Prostate gland (tissue), 2 donors: ENCODE data around the gene ATG7.

Experiments used
- POLR2A ChIP-seq: fragments of 450-650 bp; IDR thresholded peaks from one replicate; pipeline ENCODE4 v1.6.1; 2016; ENCODE audit warnings: antibody characterized with exemption, mild to moderate bottlenecking
- POLR2AphosphoS5 ChIP-seq: sonication (generic); formaldehyde crosslinking; IDR thresholded peaks from one replicate; pipeline ENCODE4 v1.6.1; 2017; ENCODE audit warnings: antibody characterized with exemption
- TF ChIP-seq, protein P1 (sequence below), 4 experiments: fragments of 200-600 bp in 2 of 4; fragments of 450-650 bp in 2 of 4; sonication (generic) in 2 of 4; IDR thresholded peaks; 1 replicate in 3 of 4; 2 replicates in 1 of 4; pipeline ENCODE4 v1.5.1; 2016 to 2019; ENCODE audit warnings: antibody characterized with exemption in 4 of 4, mild to moderate bottlenecking in 2 of 4, moderate library complexity in 2 of 4

DNA sequence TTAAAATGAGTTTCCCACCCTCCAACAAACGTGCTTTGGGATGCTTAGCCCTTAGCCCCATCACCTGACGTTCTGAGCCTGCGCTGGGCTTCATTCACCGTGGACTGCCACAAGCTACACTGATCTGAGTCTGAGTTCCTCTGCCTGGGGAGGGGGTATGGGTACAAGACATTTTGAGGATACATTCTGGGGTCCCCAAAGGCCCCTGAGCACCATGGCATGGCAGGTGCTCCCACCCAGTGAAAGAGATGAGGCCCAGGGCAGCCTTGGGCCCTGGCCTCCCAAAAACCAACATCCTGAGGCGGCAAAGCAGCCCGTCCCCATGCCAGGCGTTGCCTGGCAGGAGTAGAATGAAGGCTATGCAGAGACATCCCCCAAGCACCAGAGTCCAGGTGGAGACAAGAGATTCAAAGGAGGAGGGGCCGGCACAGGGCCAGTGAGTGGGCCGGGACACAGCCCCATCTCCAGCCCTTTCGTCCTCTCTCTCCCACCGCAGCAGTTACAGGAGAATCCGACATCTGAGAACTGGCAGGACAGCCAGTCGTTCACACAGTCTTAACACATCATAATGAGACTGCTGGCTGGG lies 297.1 kb downstream of the ATG7 start:
- TF ChIP-seq, protein P1, sequence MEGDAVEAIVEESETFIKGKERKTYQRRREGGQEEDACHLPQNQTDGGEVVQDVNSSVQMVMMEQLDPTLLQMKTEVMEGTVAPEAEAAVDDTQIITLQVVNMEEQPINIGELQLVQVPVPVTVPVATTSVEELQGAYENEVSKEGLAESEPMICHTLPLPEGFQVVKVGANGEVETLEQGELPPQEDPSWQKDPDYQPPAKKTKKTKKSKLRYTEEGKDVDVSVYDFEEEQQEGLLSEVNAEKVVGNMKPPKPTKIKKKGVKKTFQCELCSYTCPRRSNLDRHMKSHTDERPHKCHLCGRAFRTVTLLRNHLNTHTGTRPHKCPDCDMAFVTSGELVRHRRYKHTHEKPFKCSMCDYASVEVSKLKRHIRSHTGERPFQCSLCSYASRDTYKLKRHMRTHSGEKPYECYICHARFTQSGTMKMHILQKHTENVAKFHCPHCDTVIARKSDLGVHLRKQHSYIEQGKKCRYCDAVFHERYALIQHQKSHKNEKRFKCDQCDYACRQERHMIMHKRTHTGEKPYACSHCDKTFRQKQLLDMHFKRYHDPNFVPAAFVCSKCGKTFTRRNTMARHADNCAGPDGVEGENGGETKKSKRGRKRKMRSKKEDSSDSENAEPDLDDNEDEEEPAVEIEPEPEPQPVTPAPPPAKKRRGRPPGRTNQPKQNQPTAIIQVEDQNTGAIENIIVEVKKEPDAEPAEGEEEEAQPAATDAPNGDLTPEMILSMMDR (IDR thresholded peaks at IDR 0.05): no peak
- TF ChIP-seq POLR2A: no peak
- TF ChIP-seq POLR2AphosphoS5: no peak
